ENCODE measurements around the gene SIRT2. TPM values are rescaled to one million over a fixed set of nuclear protein-coding genes. Genes with fewer than 3 reads are reported as not detected.

SIRT2 gene
- total and polyA plus RNA-seq, 2 donors from 2014 or later: 36.0 to 56.9 TPM

- TF ChIP-seq CTCF (IDR thresholded peaks at IDR 0.05; ENCODE audit: borderline replicate concordance, extremely low read depth, insufficient read depth): no peak
- Histone ChIP-seq H3K36me3 (ENCODE audit: control insufficient read depth in 2 of 3, insufficient read depth in 3 of 3, low read length in 3 of 3) (peaks cover 5 to 16% (median 14%) of the 10 kb centered on the region in 3 donors), H3K9me3 (ENCODE audit: control insufficient read depth in 2 of 3, insufficient read depth in 1 of 3, low read length in 3 of 3) (no peaks in the 10 kb centered on the region), H3K4me1 (ENCODE audit: control insufficient read depth in 2 of 3, insufficient read depth in 2 of 3, low read depth in 1 of 3, low read length in 3 of 3) (peaks cover 0 to 31% (median 15%) of the 10 kb centered on the region in 3 donors), H3K4me3 (ENCODE audit: low read length in 3 of 3) (peak overlapping the region; percentile 83 to 96 (median 83)), H3K27me3 (ENCODE audit: control insufficient read depth, insufficient read depth, low read length) (no peaks in the 10 kb centered on the region), H3K27ac (ENCODE audit: low read depth in 2 of 2, low read length in 2 of 2) (peak overlapping the region; percentile 99), H3K9ac (ENCODE audit: low read length in 3 of 3) (peak overlapping the region; percentile 85 to 97 (median 93))
- no peak for FAIRE-seq
- intact Hi-C loops (cut with DNase I): no loop called here
- peak in 3 of 5 donors; percentile 67 to 89 (median 88) for DNase-seq
These were observed 48.3 kb downstream of the SIRT2 start for GRCh38 chr19:38850976-38851621.

GRCh38 chr19:38850436-38850975 is 48.9 kb downstream of the SIRT2 start:
- Histone ChIP-seq H3K4me1 (ENCODE audit: control insufficient read depth in 2 of 3, insufficient read depth in 2 of 3, low read depth in 1 of 3, low read length in 3 of 3) (peaks cover 0 to 31% (median 15%) of the 10 kb centered on the region in 3 donors), H3K27me3 (ENCODE audit: control insufficient read depth, insufficient read depth, low read length) (no peaks in the 10 kb centered on the region), H3K27ac (ENCODE audit: low read depth in 2 of 2, low read length in 2 of 2) (peak overlapping the region; percentile 99), H3K36me3 (ENCODE audit: control insufficient read depth in 2 of 3, insufficient read depth in 3 of 3, low read length in 3 of 3) (peaks cover 8 to 22% (median 20%) of the 10 kb centered on the region in 3 donors), H3K4me3 (ENCODE audit: low read length in 3 of 3) (peak overlapping the region; percentile 83 to 96 (median 83)), H3K9me3 (ENCODE audit: control insufficient read depth in 2 of 3, insufficient read depth in 1 of 3, low read length in 3 of 3) (no peaks in the 10 kb centered on the region), H3K9ac (ENCODE audit: low read length in 3 of 3) (peak overlapping the region; percentile 85 to 97 (median 93))
- peak in 3 of 5 donors; percentile 100 for DNase-seq
- no peak for FAIRE-seq
- no peak for TF ChIP-seq CTCF (IDR thresholded peaks at IDR 0.05; ENCODE audit: borderline replicate concordance, extremely low read depth, insufficient read depth)
- intact Hi-C loops (cut with DNase I): no loop called here

DNA sequence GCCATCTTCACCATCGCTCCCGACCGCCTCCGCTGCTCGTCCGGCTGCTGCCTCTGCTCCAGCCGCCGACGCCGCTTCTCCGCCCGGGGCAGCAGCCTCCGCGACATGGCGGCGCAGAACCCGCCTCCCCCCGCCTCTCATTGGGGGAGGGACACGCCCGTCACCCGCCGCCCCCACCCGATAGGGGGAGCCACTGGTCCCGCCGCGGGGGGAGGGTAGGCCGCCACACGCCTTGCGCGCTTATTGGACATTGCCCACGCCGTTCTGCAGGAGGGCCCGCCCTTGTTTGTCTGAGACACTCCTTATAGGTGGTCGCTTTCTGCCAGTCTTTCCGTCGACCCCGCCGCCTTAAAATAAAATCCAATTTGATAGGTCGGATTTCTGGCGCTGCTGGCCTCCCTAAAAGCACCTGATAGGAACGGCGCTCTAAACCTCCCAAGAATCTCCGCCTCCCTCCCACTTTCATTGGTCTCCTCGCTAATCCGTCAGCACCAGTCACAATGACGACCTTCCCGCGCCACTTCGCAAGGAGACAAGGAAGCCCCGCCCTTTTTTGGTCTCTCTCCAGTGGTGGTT is 49.5 kb downstream of the SIRT2 start, which contains the start of gene HNRNPL:
Gene HNRNPL (minus strand): TSS at position 127 of the 576 bp plus-strand sequence. CDS start 20 bp downstream, at position 107.
- DNase-seq (peak in 3 of 5 donors; percentile 100), FAIRE-seq (peak; percentile 99)
- H3K9me3 ChIP-seq (ENCODE audit: control insufficient read depth in 2 of 3, insufficient read depth in 1 of 3, low read length in 3 of 3): no peaks in the 10 kb centered on the region
- H3K27ac ChIP-seq (ENCODE audit: low read depth in 2 of 2, low read length in 2 of 2): peak within 1 kb of the TSS; percentile 100
- H3K9ac ChIP-seq (ENCODE audit: low read length in 3 of 3): peak within 1 kb of the TSS; percentile 85 to 97 (median 93)
- peaks cover 0 to 31% (median 15%) of the 10 kb centered on the region in 3 donors for H3K4me1 ChIP-seq (ENCODE audit: control insufficient read depth in 2 of 3, insufficient read depth in 2 of 3, low read depth in 1 of 3, low read length in 3 of 3)
- peak; percentile 37 for TF ChIP-seq CTCF (IDR thresholded peaks at IDR 0.05; ENCODE audit: borderline replicate concordance, extremely low read depth, insufficient read depth)
- peaks cover 12 to 27% (median 24%) of the 10 kb centered on the region in 3 donors for H3K36me3 ChIP-seq (ENCODE audit: control insufficient read depth in 2 of 3, insufficient read depth in 3 of 3, low read length in 3 of 3)
- H3K4me3 ChIP-seq (ENCODE audit: low read length in 3 of 3): peak within 1 kb of the TSS; percentile 83 to 96 (median 89)
- intact Hi-C loops (cut with DNase I): no loop called here
- no peaks in the 10 kb centered on the region for H3K27me3 ChIP-seq (ENCODE audit: control insufficient read depth, insufficient read depth, low read length)

Data from kidney (tissue), 14 donors.